Measurements from ENCODE around the gene PI4K2A. TPM values are rescaled to one million over a fixed set of nuclear protein-coding genes. Genes with fewer than 3 reads are reported as not detected.

Gene PI4K2A
- total RNA-seq, 1 experiment from 2014 or later = 13.0 TPM

DNA sequence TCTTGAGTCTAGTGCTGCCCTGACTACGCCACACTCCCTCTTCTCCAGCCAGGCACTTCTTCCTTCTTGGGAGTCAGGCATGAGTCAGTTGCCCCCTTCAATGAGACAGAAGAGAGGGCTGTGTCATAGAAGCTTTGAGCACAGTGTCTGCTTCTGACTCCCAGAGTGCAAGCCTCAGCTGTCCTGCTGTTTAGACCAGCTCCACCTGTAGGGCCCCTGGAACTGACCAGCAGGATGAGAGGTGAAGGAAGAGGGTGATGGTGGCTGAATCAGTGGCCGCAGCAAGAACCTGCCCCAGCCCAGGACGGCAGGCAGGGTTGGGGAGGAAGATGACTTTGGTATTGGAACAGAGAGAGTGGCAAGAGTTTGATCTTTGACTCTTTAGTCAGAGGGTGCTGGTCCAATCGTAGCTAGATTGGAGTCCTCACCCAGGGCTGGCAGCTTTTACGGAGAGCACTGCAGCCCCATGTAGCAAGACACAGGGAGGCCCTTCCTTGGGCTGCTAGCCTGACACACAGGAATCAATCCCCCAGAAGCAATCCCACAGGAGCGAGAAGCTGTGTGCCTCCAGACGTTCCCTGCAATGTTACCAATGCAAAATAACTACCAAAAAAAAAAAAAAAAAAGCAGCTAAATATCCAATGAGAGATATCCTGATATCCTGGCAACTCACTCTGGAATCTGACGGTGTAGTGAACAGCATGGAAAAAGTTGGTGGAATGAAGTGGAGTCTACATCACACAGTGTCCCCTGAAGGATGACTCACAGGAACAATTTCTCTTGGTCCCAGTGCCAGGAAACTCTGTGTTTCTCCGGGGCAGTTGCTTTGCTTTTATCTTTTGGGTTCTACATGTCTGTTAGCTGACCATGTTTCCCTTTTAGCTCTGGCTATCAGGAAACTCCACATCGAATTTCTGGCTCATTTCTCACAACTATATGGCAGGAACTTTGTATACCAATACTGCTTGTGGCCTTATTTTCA lies 44.1 kb upstream of the PI4K2A start:
- H3K4me3 Mint-ChIP-seq (ENCODE audit: low read depth, unreplicated experiment) = peak overlapping the region; percentile 22
- no peaks in the 10 kb centered on the region for H3K9me3 Mint-ChIP-seq (ENCODE audit: low read depth, unreplicated experiment)
- H3K27ac Mint-ChIP-seq (ENCODE audit: unreplicated experiment) = peak overlapping the region; percentile 60
- H3K27me3 Mint-ChIP-seq (ENCODE audit: unreplicated experiment) = no peaks in the 10 kb centered on the region
- no peaks in the 10 kb centered on the region for H3K36me3 Mint-ChIP-seq (ENCODE audit: insufficient read depth, unreplicated experiment)
- no TSS peak for BruUV-seq (replicated peaks)
- DNase-seq = peak; percentile 16
- TF ChIP-seq, protein P1, sequence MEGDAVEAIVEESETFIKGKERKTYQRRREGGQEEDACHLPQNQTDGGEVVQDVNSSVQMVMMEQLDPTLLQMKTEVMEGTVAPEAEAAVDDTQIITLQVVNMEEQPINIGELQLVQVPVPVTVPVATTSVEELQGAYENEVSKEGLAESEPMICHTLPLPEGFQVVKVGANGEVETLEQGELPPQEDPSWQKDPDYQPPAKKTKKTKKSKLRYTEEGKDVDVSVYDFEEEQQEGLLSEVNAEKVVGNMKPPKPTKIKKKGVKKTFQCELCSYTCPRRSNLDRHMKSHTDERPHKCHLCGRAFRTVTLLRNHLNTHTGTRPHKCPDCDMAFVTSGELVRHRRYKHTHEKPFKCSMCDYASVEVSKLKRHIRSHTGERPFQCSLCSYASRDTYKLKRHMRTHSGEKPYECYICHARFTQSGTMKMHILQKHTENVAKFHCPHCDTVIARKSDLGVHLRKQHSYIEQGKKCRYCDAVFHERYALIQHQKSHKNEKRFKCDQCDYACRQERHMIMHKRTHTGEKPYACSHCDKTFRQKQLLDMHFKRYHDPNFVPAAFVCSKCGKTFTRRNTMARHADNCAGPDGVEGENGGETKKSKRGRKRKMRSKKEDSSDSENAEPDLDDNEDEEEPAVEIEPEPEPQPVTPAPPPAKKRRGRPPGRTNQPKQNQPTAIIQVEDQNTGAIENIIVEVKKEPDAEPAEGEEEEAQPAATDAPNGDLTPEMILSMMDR (IDR thresholded peaks at IDR 0.05; ENCODE audit: unreplicated experiment) = no peak
- H3K4me1 Mint-ChIP-seq (ENCODE audit: low read depth, unreplicated experiment) = peaks cover 24% of the 10 kb centered on the region
- CTCF ChIA-PET = interaction anchor here (0.6 to 2.0 kb wide), 6 partner anchors 12 to 122 kb away, joined by 3 to 10 read pairs (median 4); partner anchors contain the start of genes ANKRD2 and HOGA1
- intact Hi-C loops (cut with micrococcal nuclease; ENCODE audit: unreplicated experiment) = no loop called here

DNA sequence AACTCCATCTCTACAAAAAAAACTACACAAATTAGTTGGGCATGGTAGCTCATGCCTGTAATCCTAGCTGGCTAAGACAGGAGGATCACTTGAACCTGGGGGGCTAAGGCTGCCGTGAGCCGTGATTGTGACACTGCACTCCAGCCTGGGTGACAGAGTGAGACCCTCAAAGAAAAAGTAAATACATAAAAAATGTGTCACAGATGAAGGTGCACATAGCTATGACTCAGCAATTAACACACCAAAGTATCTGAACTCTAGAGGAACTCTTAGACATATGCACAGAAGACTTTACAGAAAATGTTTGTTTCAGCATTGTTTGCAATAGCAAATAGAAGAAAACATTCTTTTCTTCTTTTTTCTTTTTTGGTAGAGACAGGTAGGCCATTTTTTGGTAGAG lies 42.7 kb upstream of the PI4K2A start:
- BruUV-seq (replicated peaks) = no TSS peak

GRCh38 chr10:97598407-97599271 lies 41.8 kb upstream of the PI4K2A start:
- no peak overlapping the region for H3K4me3 Mint-ChIP-seq (ENCODE audit: low read depth, unreplicated experiment)
- DNase-seq = no peak
- H3K9me3 Mint-ChIP-seq (ENCODE audit: low read depth, unreplicated experiment) = no peaks in the 10 kb centered on the region
- TF ChIP-seq, protein P1 (IDR thresholded peaks at IDR 0.05; ENCODE audit: unreplicated experiment) = no peak
- CTCF ChIA-PET = interaction anchor here (1.0 kb wide), 1 partner anchor 26 kb away, joined by 3 read pairs; the partner anchor contains the start of gene ANKRD2
- no peaks in the 10 kb centered on the region for H3K27me3 Mint-ChIP-seq (ENCODE audit: unreplicated experiment)
- intact Hi-C loops (cut with micrococcal nuclease; ENCODE audit: unreplicated experiment) = no loop called here
- BruUV-seq (replicated peaks) = no TSS peak
- H3K4me1 Mint-ChIP-seq (ENCODE audit: low read depth, unreplicated experiment) = peaks cover 24% of the 10 kb centered on the region
- no peak overlapping the region for H3K27ac Mint-ChIP-seq (ENCODE audit: unreplicated experiment)
- no peaks in the 10 kb centered on the region for H3K36me3 Mint-ChIP-seq (ENCODE audit: insufficient read depth, unreplicated experiment)

More for the DNA sequence above, 42.7 kb upstream of the PI4K2A start:
- DNase-seq = no peak
- H3K4me1 Mint-ChIP-seq (ENCODE audit: low read depth, unreplicated experiment) = peaks cover 24% of the 10 kb centered on the region
- H3K27ac Mint-ChIP-seq (ENCODE audit: unreplicated experiment) = peak overlapping the region; percentile 69
- H3K9me3 Mint-ChIP-seq (ENCODE audit: low read depth, unreplicated experiment) = no peaks in the 10 kb centered on the region
- CTCF ChIA-PET = interaction anchor here (1.0 kb wide), 1 partner anchor 25 kb away, joined by 3 read pairs; the partner anchor contains the start of gene ANKRD2
- intact Hi-C loops (cut with micrococcal nuclease; ENCODE audit: unreplicated experiment) = no loop called here
- no peak overlapping the region for H3K4me3 Mint-ChIP-seq (ENCODE audit: low read depth, unreplicated experiment)
- no peaks in the 10 kb centered on the region for H3K36me3 Mint-ChIP-seq (ENCODE audit: insufficient read depth, unreplicated experiment)
- H3K27me3 Mint-ChIP-seq (ENCODE audit: unreplicated experiment) = no peaks in the 10 kb centered on the region
- TF ChIP-seq, protein P1 (IDR thresholded peaks at IDR 0.05; ENCODE audit: unreplicated experiment) = no peak

DNA sequence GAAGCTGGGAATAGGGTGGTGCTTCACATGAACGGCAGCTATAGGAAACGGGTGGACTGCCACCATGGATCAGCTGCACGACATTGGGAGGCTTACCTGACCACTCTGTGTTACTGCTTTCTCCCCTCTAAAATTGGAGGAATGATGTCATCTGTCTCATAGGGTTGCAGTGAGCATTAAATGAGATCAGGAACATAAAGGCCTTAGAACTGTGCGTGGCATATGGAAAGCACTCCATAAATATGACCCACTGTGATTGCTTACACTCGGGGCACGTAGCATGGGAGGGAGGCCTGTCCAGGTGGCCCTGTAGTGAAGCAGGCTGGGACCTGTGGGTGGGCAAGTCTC lies 41.2 kb upstream of the PI4K2A start:
- intact Hi-C loops (cut with micrococcal nuclease; ENCODE audit: unreplicated experiment) = no loop called here
- DNase-seq = no peak
- BruUV-seq (replicated peaks) = no TSS peak
- TF ChIP-seq, protein P1 (IDR thresholded peaks at IDR 0.05; ENCODE audit: unreplicated experiment) = no peak
- Mint-ChIP-seq H3K36me3 (ENCODE audit: insufficient read depth, unreplicated experiment) (no peaks in the 10 kb centered on the region), H3K4me1 (ENCODE audit: low read depth, unreplicated experiment) (peaks cover 24% of the 10 kb centered on the region), H3K27me3 (ENCODE audit: unreplicated experiment) (no peaks in the 10 kb centered on the region), H3K27ac (ENCODE audit: unreplicated experiment) (no peak overlapping the region), H3K9me3 (ENCODE audit: low read depth, unreplicated experiment) (no peaks in the 10 kb centered on the region), H3K4me3 (ENCODE audit: low read depth, unreplicated experiment) (no peak overlapping the region)
- CTCF ChIA-PET = no interaction called here

All from Calu3 (cell line).